Measurements from ENCODE around the gene FBXL7.

GRCh38 chr5:15789642-15790041, 289.7 kb downstream of the FBXL7 start:
- TF ChIP-seq, protein P1, sequence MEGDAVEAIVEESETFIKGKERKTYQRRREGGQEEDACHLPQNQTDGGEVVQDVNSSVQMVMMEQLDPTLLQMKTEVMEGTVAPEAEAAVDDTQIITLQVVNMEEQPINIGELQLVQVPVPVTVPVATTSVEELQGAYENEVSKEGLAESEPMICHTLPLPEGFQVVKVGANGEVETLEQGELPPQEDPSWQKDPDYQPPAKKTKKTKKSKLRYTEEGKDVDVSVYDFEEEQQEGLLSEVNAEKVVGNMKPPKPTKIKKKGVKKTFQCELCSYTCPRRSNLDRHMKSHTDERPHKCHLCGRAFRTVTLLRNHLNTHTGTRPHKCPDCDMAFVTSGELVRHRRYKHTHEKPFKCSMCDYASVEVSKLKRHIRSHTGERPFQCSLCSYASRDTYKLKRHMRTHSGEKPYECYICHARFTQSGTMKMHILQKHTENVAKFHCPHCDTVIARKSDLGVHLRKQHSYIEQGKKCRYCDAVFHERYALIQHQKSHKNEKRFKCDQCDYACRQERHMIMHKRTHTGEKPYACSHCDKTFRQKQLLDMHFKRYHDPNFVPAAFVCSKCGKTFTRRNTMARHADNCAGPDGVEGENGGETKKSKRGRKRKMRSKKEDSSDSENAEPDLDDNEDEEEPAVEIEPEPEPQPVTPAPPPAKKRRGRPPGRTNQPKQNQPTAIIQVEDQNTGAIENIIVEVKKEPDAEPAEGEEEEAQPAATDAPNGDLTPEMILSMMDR (IDR thresholded peaks at IDR 0.05; ENCODE audit: borderline replicate concordance, extremely low read depth, low read length, poor library complexity, severe bottlenecking) = no peak
- no peak for TF ChIP-seq EZH2 (IDR thresholded peaks at IDR 0.05; ENCODE audit: borderline replicate concordance, low read depth, low read length, severe bottlenecking)

All from DND-41 (cell line).